ENCODE measurements around the gene CEP41.
"Not testable (repeated sequence)": the region's sequence is repeated elsewhere in the genome, so short reads cannot be mapped to it uniquely, and the experiment has no call there.

The CEP41 gene

GRCh38 chr7:130461272-130461671, 20.5 kb upstream of the CEP41 start:
- DNase-seq (ENCODE audit: low read depth), result peak; percentile 31

GRCh38 chr7:130458257-130458656, 17.4 kb upstream of the CEP41 start:
- DNase-seq (ENCODE audit: low read depth), result no peak

GRCh38 chr7:130454959-130455358, 14.1 kb upstream of the CEP41 start:
- DNase-seq (ENCODE audit: low read depth), result no peak

GRCh38 chr7:130452951-130453350, 12.1 kb upstream of the CEP41 start:
- no peak for DNase-seq (ENCODE audit: low read depth)

GRCh38 chr7:130451344-130451743, 10.5 kb upstream of the CEP41 start:
- not testable (repeated sequence) for DNase-seq (ENCODE audit: low read depth)

GRCh38 chr7:130446259-130446658, 5.4 kb upstream of the CEP41 start:
- no peak for DNase-seq (ENCODE audit: low read depth)

GRCh38 chr7:130444751-130445407, 4.1 kb upstream of the CEP41 start:
- no peak for DNase-seq (ENCODE audit: low read depth)

GRCh38 chr7:130444234-130444633, 3.4 kb upstream of the CEP41 start:
- DNase-seq (ENCODE audit: low read depth), result no peak

- DNase-seq (ENCODE audit: low read depth), result no peak
Measured at GRCh38 chr7:130442601-130443000, 1.8 kb upstream of the CEP41 start.

- peak; percentile 6 for DNase-seq (ENCODE audit: low read depth)
Measured at GRCh38 chr7:130441408-130441869, 623 bp upstream of the CEP41 start.

- no peak for DNase-seq (ENCODE audit: low read depth)
Measured at GRCh38 chr7:130436253-130436652, 4.6 kb downstream of the CEP41 start.

- DNase-seq (ENCODE audit: low read depth), result no peak
Measured at GRCh38 chr7:130435311-130435854, 5.4 kb downstream of the CEP41 start.

GRCh38 chr7:130433301-130433700, 7.5 kb downstream of the CEP41 start:
- DNase-seq (ENCODE audit: low read depth), result no peak

- peak; percentile 33 for DNase-seq (ENCODE audit: low read depth)
Measured at GRCh38 chr7:130432886-130433285, 7.9 kb downstream of the CEP41 start.

- peak; percentile 89 for DNase-seq (ENCODE audit: low read depth)
Measured at GRCh38 chr7:130430841-130431666, 9.8 kb downstream of the CEP41 start.

- DNase-seq (ENCODE audit: low read depth), result no peak
Measured at GRCh38 chr7:130430115-130430514, 10.7 kb downstream of the CEP41 start.

- DNase-seq (ENCODE audit: low read depth), result no peak
Measured at GRCh38 chr7:130429019-130429418, 11.8 kb downstream of the CEP41 start.

GRCh38 chr7:130426564-130426963, 14.3 kb downstream of the CEP41 start:
- DNase-seq (ENCODE audit: low read depth), result no peak

GRCh38 chr7:130425796-130426195, 15.0 kb downstream of the CEP41 start:
- DNase-seq (ENCODE audit: low read depth), result no peak

GRCh38 chr7:130423501-130424037, 17.2 kb downstream of the CEP41 start:
- DNase-seq (ENCODE audit: low read depth), result no peak

- peak; percentile 4 for DNase-seq (ENCODE audit: low read depth)
Measured at GRCh38 chr7:130421684-130422083, 19.1 kb downstream of the CEP41 start.

- no peak for DNase-seq (ENCODE audit: low read depth)
Measured at GRCh38 chr7:130420943-130421578, 19.8 kb downstream of the CEP41 start.

Measured in EH (cell line).